Activated naive CD4-positive, alpha-beta T cell treated with anti-CD3 and anti-CD28 coated beads, Interleukin-2, amount 50 U/mL, for 72 hours (primary cell): Measurements from ENCODE around the gene PRKG1. TPM values are rescaled to one million over a fixed set of nuclear protein-coding genes. Genes with fewer than 3 reads are reported as not detected.
"Not testable (repeated sequence)": the region's sequence is repeated elsewhere in the genome, so short reads cannot be mapped to it uniquely, and the experiment has no call there.

ENCODE experiments used
- ATAC-seq, 2 donors: fragments of 150-1000 bp; cut with Tn5 transposase; 2 replicates each; pipeline ENCODE4 v1.10.0; 2021; ENCODE audit warnings: mild to moderate bottlenecking in 2 of 2, moderate library complexity in 2 of 2
- DNase-seq, 2 donors: peaks; one replicate each; pipeline ENCODE4 v3.0.0; 2021 to 2022; ENCODE audit warnings: low spot score in 2 of 2
- H3K27ac Mint-ChIP-seq, 2 donors: one replicate each; pipeline ENCODE4 v1.8.0; 2022; ENCODE audit warnings: mild to moderate bottlenecking in 2 of 2, mixed read lengths in 2 of 2
- H3K36me3 Mint-ChIP-seq, 2 donors: one replicate each; pipeline ENCODE4 v1.8.0; 2022; ENCODE audit warnings: mixed read lengths in 2 of 2
- H3K9me3 Mint-ChIP-seq, 2 donors: one replicate each; pipeline ENCODE4 v1.8.0; 2022; ENCODE audit warnings: mixed read lengths in 2 of 2
- total RNA-seq, 2 donors: library from RNA; stranded (reverse); gene quantifications; one replicate each; pipeline ENCODE4 v1.2.3, GENCODE V29; 2022

The PRKG1 gene
- total RNA-seq, 2 donors from 2014 or later, result not detected

DNA sequence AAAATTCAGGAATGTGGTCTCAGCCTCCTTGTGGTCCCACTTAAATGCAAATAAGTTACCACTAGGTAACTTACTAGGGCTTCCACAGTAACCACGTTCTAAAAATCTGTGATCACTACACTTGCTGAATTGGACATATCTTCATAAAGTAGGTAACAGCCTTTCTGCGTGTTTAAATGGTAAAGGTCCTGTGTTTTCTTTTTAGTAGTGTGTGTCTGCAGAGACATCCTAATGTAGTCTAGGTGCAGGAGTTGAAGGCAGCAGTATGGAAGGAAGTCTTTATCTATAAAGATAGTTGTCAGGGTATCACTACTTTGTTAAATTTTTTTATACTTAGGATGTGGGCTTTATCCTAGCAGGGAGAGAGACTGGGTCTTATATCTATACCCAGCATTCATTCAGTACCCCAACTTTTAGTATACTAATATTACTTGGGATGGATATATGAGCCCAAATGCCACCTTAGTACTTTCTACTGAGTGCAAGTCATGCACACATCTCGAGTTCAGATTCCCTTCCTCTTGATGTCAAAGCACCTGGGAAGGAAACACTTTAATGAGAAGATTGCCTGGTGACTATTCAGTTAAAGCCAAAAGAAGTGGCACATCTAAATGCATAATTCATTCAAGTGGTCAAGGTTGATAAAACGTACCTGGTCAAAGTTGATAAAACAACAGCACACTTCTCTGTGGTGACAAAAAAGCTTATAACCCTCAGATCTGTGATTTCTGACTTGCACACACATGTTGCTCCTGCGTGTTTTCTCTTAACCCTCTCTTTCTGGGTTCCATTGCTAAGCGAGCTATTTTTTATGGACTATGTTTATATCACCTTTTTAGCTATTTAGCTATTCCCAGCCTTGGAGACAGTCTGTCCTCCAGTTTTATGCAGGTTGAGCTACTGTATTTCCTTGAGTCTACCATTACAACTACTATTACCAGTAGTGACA is 958.7 kb downstream of the PRKG1 start:
- Mint-ChIP-seq H3K36me3 (no peaks in the 10 kb centered on the region), H3K9me3 (no peaks in the 10 kb centered on the region), H3K27ac (no peak overlapping the region)
- no peak for DNase-seq
- no peak for ATAC-seq

DNA sequence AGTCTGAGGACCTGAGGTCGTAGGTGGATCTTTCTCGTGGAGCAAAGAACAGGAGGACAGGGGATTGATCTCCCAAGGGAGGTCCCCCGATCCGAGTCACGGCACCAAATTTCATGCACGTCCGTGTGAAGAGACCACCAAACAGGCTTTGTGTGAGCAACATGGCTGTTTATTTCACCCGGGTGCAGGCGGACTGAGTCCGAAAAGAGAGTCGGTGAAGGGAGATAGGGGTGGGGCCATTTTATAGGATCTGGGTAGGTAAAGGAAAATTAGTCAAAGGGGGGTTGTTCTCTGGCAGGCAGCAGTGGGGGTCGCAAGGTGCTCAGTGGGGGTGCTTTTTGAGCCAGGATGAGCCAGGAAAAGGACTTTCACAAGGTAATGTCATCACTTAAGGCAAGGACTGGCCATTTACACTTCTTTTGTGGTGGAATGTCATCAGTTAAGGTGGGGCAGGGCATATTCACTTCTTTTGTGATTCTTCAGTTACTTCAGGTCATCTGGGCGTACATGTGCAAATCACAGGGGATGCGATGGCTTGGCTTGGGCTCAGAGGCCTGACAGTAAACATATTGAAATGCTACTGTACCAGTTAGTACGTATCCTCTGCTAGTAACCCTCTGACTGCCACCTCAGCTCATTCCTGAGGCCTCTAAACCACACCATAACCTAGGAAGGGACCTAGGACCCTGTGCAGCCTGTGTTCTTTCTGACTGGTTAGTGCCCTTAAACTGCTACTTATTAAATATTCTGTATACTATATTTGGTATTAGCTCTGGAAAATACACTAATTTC is 964.9 kb downstream of the PRKG1 start:
- H3K9me3 Mint-ChIP-seq, ATAC-seq, DNase-seq, H3K36me3 Mint-ChIP-seq, H3K27ac Mint-ChIP-seq: not testable (repeated sequence)

DNA sequence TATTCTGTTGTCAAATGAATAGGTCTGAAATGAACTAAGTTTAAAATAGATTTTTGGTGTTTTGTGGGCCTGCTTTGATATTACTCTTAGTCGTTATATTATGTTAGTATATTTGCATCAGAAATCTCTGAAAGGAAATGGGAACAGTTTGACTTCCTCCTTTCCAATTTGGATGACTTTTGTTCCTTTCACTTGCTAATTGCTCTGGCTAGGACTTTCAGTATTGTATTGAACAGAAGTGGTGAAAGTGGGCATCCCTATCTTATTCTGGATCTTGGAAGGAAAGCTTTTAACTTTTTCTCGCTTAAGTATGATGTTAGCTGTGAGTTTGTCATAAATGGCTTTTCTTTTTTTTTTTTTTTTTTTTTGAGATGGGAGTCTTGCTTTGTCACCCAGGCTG is 966.2 kb downstream of the PRKG1 start:
- no peak overlapping the region for H3K27ac Mint-ChIP-seq
- DNase-seq (no peak), ATAC-seq (no peak)
- H3K36me3 Mint-ChIP-seq, result peaks cover 0 to 4% of the 10 kb centered on the region in 2 donors
- H3K9me3 Mint-ChIP-seq, result peaks cover 2 to 3% of the 10 kb centered on the region in 2 donors

DNA sequence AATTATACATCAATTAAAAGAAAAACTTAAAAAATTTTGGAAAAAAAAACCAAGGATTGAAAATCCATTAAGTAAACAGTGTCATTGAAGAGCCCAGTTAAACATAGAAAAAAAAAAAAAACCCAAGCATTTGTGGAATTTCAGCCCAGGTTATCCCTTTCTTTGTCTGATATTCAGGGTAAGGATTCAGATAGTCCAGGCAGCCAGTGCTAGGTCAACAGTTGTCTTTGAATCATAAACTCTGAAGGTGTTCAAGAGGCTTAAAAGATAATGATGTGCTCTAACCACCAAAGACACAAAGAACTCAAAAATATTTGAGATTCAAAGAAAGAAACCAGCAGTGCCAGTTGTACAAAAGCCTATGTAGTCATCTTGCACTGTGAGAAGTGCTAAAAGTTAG is 969.5 kb downstream of the PRKG1 start:
- Mint-ChIP-seq H3K27ac (no peak overlapping the region), H3K9me3 (peaks cover 2 to 3% of the 10 kb centered on the region in 2 donors), H3K36me3 (peaks cover 0 to 4% of the 10 kb centered on the region in 2 donors)
- ATAC-seq (no peak), DNase-seq (no peak)

DNA sequence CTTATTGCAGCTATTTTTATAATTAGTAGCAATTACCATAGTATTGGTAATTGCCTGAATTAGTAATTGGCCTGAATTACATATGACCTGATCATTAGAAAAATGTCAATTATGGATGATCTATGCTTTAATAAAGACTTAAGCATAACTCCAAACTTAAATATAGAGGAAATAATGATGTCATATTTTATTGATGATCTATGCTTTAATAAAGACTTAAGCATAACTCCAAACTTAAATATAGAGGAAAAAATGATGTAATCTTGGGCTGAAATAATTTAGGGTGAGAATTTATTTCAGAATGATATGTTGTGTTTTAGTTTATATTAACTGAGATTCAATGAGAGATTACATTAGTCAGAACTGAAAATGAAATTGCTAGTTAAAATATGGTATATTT is 973.8 kb downstream of the PRKG1 start:
- H3K36me3 Mint-ChIP-seq, result no peaks in the 10 kb centered on the region
- H3K9me3 Mint-ChIP-seq, result peaks cover 0 to 6% of the 10 kb centered on the region in 2 donors
- no peak overlapping the region for H3K27ac Mint-ChIP-seq
- ATAC-seq, result no peak
- no peak for DNase-seq

DNA sequence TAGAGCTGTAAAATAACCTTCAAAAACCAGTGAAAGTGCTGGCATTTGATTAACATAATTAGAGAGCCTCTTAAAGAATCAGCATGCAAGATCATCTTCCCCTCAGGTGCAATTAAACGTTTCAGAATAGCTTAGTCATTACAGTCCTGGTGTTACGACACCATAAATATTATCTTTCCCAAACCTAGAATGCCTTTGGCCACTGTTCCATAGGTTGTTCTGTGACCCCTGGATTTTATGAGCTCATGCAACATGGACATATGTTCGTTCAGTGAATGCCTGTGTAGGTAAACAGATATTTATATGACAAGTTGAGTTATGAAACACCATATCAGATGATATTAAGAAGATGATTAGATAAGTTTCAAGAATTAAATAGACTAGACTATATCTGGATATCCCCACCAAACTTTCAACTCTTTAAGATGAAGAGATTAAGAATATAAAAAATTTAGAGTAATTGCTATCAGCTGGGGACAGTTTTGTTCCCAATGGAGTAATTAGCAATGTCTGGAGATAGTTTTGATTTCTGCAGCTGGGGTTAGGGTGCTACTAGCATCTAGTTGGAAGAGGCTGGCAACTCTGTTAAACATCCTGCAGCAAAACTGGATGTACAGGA is 976.3 kb downstream of the PRKG1 start:
- ATAC-seq, result no peak
- H3K9me3 Mint-ChIP-seq, result peaks cover 0 to 6% of the 10 kb centered on the region in 2 donors

DNA sequence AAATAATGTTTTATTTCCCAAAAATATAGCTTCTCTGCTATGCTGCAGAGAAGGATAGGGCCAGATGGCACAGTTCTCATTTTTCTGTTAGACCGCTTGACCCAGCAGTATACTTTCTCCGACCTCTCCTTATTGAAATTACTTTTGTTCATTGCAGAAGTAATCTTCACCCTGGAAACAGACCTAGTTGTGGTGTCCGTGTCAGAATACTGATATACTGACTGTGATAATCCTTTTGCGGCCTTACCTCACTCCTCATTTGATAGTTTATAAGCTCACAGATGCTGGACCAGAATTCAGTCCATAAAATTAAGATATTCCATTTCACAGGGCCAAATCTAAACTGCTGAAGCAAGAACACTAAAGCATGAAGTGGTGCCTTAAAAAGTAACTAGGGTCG is 979.2 kb downstream of the PRKG1 start:
- Mint-ChIP-seq H3K36me3 (no peaks in the 10 kb centered on the region), H3K27ac (no peak overlapping the region), H3K9me3 (peaks cover 0 to 6% of the 10 kb centered on the region in 2 donors)
- ATAC-seq (no peak), DNase-seq (no peak)

More for the DNA sequence above, 976.3 kb downstream of the PRKG1 start:
- no peaks in the 10 kb centered on the region for H3K36me3 Mint-ChIP-seq
- H3K27ac Mint-ChIP-seq, result no peak overlapping the region
- DNase-seq, result no peak

DNA sequence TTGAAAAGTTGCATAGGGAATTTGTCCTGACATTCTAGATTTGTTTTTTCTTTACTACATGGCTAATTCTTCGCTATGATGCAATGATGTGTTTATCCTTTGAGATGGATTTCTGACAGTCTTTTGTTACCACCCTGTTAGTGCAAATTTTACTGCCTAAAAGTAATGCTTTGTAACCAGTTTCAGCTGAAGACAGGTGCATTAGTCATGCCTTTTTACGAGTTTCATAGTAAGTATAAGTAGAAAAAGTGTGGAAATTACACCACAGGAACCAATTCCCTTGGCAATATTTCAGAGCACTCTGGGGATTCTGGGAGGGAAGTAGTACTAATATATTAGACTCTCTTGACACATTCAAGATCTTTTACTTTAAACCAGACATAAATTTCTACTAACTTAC is 982.0 kb downstream of the PRKG1 start:
- H3K9me3 Mint-ChIP-seq, result no peaks in the 10 kb centered on the region
- H3K27ac Mint-ChIP-seq, result no peak overlapping the region
- no peaks in the 10 kb centered on the region for H3K36me3 Mint-ChIP-seq
- DNase-seq (no peak), ATAC-seq (no peak)

DNA sequence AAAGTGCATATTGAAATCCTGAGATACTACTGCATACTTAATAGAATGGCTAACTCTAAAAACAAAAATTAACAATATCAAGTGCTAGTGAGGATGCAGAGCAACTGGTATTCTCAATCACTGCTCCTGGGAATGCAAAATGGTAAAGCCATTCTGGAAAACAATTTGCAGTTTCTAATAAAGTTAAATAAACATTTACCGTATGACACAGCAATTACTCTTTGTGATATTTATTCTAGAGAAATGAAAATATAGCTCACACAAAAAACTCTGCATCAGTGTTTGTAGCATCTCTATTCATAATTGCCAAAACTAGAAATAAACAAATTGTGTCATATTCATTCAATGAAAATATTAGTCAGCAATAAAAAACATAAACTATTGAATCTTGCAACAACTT is 984.8 kb downstream of the PRKG1 start:
- ATAC-seq (no peak), DNase-seq (no peak)
- Mint-ChIP-seq H3K36me3 (no peaks in the 10 kb centered on the region), H3K9me3 (no peaks in the 10 kb centered on the region), H3K27ac (no peak overlapping the region)

DNA sequence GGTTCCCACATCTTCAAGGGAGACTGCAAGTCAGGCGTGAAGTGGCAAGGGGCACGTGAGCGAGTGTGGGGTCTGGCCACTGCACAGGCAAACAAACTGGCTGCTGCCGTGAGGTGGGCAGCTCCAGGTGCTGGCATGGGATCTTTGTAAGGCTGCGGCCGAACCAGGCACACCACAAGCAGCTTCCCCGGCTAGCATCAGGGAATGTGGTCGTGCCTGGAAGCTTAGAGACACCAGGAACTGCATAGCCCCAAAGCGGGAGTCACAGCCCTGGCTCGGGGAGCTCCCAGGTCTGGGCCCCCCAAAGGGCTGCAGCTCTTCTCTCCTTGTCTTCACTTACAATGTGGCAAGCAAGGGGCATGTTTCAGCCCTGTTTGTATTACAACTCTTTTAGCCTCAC is 988.9 kb downstream of the PRKG1 start:
- peaks cover 0 to 4% of the 10 kb centered on the region in 2 donors for H3K9me3 Mint-ChIP-seq
- ATAC-seq (no peak), DNase-seq (no peak)
- H3K36me3 Mint-ChIP-seq, result no peaks in the 10 kb centered on the region
- H3K27ac Mint-ChIP-seq, result no peak overlapping the region

DNA sequence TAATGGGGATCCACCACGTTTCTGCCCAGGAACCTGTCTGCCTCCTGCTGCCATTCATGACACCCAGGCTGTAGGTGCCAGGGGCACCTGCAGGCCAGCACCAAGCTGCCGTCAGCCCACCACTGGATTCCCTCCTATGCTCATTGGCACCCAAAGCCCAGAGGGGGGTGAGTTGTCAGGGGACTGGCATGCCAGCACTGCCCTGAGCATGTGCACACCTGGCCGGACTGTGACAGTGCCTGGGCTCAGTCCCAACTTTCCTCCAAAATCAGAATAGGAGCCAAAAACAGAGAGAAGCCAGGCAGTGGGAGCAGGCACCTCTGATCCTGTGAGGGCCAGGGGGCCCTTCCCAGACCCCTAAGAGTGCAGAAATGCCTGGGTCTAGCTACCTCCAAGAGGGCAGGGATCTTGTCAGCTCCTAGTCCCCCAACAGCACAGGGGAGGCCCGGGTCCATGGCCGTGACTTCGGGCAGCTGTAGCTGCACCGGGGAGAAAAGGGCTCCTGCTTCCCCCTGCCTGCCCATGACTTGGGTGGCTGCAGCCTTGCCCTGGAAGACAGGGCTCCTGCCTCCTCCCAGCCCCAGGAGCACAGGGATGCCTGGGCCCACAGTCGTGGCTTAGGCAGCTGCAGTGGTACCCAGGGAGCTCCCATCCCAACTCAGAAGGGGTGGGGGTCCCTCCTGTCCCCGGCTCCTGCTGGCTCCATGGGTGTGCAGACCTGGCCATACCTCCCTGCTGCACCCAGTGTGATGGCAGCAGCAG is 990.0 kb downstream of the PRKG1 start:
- H3K36me3 Mint-ChIP-seq, result no peaks in the 10 kb centered on the region
- no peak for DNase-seq
- peaks cover 0 to 9% of the 10 kb centered on the region in 2 donors for H3K9me3 Mint-ChIP-seq

DNA sequence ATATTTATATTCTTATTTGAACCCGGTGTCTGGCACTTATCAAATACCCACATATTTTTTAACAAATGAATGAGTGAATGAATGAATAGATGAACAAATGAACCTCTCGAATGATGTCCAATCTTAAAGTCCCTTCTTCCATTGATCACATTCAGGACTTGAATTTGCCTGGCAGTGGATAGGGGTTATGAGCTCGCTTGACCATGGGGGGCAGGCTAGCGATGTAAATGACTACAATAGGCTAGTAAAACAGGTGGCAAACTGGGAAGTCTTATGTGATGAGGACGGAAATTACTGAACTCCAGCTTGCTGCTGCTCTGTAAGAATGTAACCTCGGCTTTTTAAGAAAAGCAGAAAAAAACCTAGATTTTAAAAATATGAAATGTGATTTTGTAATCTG is 992.1 kb downstream of the PRKG1 start:
- H3K36me3 Mint-ChIP-seq, result no peaks in the 10 kb centered on the region

More for the DNA sequence above, 990.0 kb downstream of the PRKG1 start:
- no peak for ATAC-seq
- H3K27ac Mint-ChIP-seq, result no peak overlapping the region

DNA sequence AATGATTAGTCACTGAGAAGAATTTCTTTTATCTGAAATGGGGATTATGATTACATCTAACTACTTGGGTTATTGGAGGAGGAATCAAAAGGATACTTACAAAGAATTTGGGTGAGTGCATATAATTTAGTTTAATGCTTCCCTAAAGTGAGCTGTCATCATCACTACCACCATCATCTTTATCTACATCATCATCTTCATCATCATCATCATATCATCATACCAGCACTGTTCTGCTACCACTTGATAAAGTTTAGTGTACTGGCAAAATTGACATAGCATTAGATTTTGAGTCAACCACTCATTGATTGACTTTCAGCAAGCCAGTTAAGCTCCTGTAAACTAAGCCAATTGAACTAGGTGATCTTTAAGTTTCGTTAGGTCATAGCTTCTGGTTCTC is 994.2 kb downstream of the PRKG1 start:
- ATAC-seq (no peak), DNase-seq (no peak)
- H3K27ac Mint-ChIP-seq, result no peak overlapping the region
- H3K36me3 Mint-ChIP-seq, result no peaks in the 10 kb centered on the region
- peaks cover 6 to 9% of the 10 kb centered on the region in 2 donors for H3K9me3 Mint-ChIP-seq

More for the DNA sequence above, 992.1 kb downstream of the PRKG1 start:
- H3K27ac Mint-ChIP-seq, result no peak overlapping the region
- peaks cover 0 to 9% of the 10 kb centered on the region in 2 donors for H3K9me3 Mint-ChIP-seq
- ATAC-seq (no peak), DNase-seq (no peak)

DNA sequence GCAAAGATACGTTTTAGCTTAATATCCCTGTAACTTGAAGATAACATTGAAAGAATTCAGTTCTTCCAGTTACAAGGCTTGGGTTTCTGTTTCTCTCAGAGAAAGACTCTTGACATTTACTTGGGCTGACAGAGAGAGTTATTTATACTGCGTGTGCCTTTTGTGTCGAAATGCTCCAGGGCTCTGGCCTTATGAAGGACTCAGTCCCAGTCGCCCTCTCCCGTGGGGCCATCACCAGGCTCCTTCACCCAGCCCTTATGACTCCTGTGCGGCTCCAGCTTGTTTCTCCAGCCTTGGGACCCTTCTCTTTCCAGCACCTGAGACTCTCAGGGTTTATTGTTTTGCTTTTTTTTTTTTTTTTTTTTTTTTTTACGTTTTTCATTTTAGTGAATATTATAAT is 997.5 kb downstream of the PRKG1 start:
- Mint-ChIP-seq H3K9me3 (peaks cover 5 to 6% of the 10 kb centered on the region in 2 donors), H3K36me3 (no peaks in the 10 kb centered on the region), H3K27ac (no peak overlapping the region)
- DNase-seq (no peak), ATAC-seq (no peak)

DNA sequence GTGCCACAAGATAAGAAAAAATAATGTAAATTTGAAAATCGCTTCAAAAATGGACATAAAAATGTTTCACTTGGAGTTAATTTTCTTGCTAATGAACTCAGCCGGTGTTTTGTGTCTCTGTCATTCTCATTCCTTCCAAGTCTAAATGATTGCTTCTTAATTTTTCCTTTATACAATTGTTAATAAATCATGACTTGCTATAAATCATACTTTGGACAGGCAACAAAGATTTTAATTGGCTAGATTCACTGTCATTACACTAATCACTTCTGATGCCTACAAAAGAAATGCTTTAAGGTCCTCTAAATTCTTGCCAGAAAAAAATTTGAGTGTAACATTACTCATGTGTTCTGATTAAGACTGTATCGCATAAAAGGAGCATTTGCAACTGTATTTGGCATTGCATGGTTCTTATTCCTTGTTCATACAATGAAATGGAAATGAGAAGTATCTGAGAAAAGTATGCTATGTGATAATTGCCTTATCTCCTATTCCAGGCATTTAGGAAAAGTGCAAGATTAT is 1000.3 kb downstream of the PRKG1 start:
- ATAC-seq (no peak), DNase-seq (no peak)
- Mint-ChIP-seq H3K36me3 (no peaks in the 10 kb centered on the region), H3K27ac (no peak overlapping the region), H3K9me3 (peaks cover 0 to 6% of the 10 kb centered on the region in 2 donors)

DNA sequence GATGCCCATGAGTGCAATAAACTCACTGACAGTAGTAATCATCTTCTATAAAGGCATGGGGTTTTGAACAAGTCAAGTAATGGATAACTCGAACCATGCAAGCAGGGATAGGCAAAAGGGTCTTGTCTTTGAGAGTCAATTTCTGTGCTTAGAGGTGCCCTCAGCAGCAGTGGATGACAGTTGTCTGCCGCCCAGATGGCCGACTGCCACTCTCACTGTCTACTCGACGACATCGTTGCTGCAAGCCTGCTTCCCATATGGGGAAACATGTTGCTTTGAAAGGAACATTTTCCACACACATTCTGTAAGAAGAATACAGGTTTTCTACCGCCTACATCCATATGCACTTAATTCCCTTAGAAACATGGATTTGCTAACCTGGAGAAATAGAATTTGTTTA is 1003.5 kb downstream of the PRKG1 start:
- Mint-ChIP-seq H3K36me3 (no peaks in the 10 kb centered on the region), H3K9me3 (peaks cover 0 to 1% of the 10 kb centered on the region in 2 donors), H3K27ac (no peak overlapping the region)
- DNase-seq (no peak), ATAC-seq (no peak)
